T follicular helper cell (primary cell): ENCODE data around the gene SLC25A29.
A peak's percentile ranks its signal among the peaks of the same experiment; 100 is the strongest.

Experiments
- DNase-seq: peaks from one replicate; pipeline ENCODE4 v3.0.0-alpha.2; 2020; ENCODE audit warnings: low read depth

SLC25A29 gene

GRCh38 chr14:100332071-100332639 lies 25.9 kb upstream of the SLC25A29 start:
- no peak for DNase-seq

- DNase-seq = no peak
Measured at GRCh38 chr14:100330388-100330931, 24.2 kb upstream of the SLC25A29 start.

- no peak for DNase-seq
Measured at GRCh38 chr14:100330007-100330344, 23.7 kb upstream of the SLC25A29 start.

- no peak for DNase-seq
Measured at GRCh38 chr14:100329233-100330006, 23.2 kb upstream of the SLC25A29 start.

GRCh38 chr14:100328495-100329163 lies 22.4 kb upstream of the SLC25A29 start:
- no peak for DNase-seq

- no peak for DNase-seq
Measured at GRCh38 chr14:100327128-100327527, 20.9 kb upstream of the SLC25A29 start.

- no peak for DNase-seq
Measured at GRCh38 chr14:100325958-100326357, 19.7 kb upstream of the SLC25A29 start.

GRCh38 chr14:100325231-100325632 lies 19.0 kb upstream of the SLC25A29 start:
- no peak for DNase-seq

- DNase-seq = no peak
Measured at GRCh38 chr14:100323942-100324307, 17.7 kb upstream of the SLC25A29 start.

- no peak for DNase-seq
Measured at GRCh38 chr14:100323121-100323941, 17.1 kb upstream of the SLC25A29 start, which contains the start of gene SLC25A47. Gene SLC25A47, plus strand, starts transcription at chr14:100323339. Its CDS starts 76 bp downstream, at chr14:100323415.

- DNase-seq = no peak
Measured at GRCh38 chr14:100322138-100322957, 16.1 kb upstream of the SLC25A29 start.

- no peak for DNase-seq
Measured at GRCh38 chr14:100321473-100322137, 15.4 kb upstream of the SLC25A29 start.

- DNase-seq = no peak
Measured at GRCh38 chr14:100320157-100320856, 14.1 kb upstream of the SLC25A29 start.

GRCh38 chr14:100317912-100318808 lies 11.9 kb upstream of the SLC25A29 start:
- peak; percentile 48 for DNase-seq

GRCh38 chr14:100317389-100317788 lies 11.1 kb upstream of the SLC25A29 start:
- DNase-seq = no peak

GRCh38 chr14:100314724-100315123 lies 8.5 kb upstream of the SLC25A29 start:
- DNase-seq = no peak

- no peak for DNase-seq
Measured at GRCh38 chr14:100313464-100314230, 7.4 kb upstream of the SLC25A29 start.

- DNase-seq = no peak
Measured at GRCh38 chr14:100312877-100313400, 6.7 kb upstream of the SLC25A29 start.
